HepG2 (cell line): ENCODE results near the gene ALG10. TPM values are rescaled to one million over a fixed set of nuclear protein-coding genes. Genes with fewer than 3 reads are reported as not detected.

Source experiments
- ATAC-seq: fragments of 200-7000 bp; cut with Tn5 transposase; 3 replicates; pipeline ENCODE4 v1.9.1; 2020; ENCODE audit warnings: mild to moderate bottlenecking, moderate library complexity
- Bru-seq: library from RNA; stranded (reverse); fragments of 400-500 nt; gene quantifications from one replicate; lab custom pipeline; 2021; lab: Mats Ljungman, UMichigan
- BruChase-seq, 2 experiments: library from RNA; stranded (reverse); fragments of 400-500 nt; gene quantifications; one replicate each; lab custom pipeline; 2021; lab: Mats Ljungman, UMichigan
- BruUV-seq: library from RNA; stranded (reverse); fragments of 400-500 nt; replicated peaks from 2 replicates; lab custom pipeline; 2021; lab: Mats Ljungman, UMichigan
- CTCF ChIA-PET: fragments of 300-600 bp; formaldehyde crosslinking; extraction: SDS; loops from one replicate; lab custom pipeline; 2021; ENCODE audit warnings: low total read pairs, inconsistent platforms, low intra/inter-chr PET ratio; lab: Yijun Ruan, JAX
- POLR2A ChIA-PET: fragments of 350-600 bp; sonication (Branson Sonifier 250); formaldehyde crosslinking; loops from one replicate; lab custom pipeline; 2020; ENCODE audit warnings: antibody characterized with exemption, inconsistent platforms; lab: Yijun Ruan, JAX
- DNase-seq: peaks from one replicate; pipeline ENCODE4 v3.0.0-alpha.2; 2015; ENCODE audit warnings: low spot score
- FAIRE-seq: peaks from 3 replicates; lab custom pipeline; 2011; peaks lifted over from hg19 to GRCh38; lab: Jason Lieb, UNC
- H2AFZ ChIP-seq: one replicate; pipeline ENCODE4 v1.6.1; 2011; ENCODE audit warnings: low read length, inconsistent platforms
- H3K27ac ChIP-seq: fragments of 300-600 bp; 3 replicates; pipeline ENCODE4 v1.8.0; 2011; ENCODE audit warnings: mixed run types, mild to moderate bottlenecking, mixed read lengths, low read length, inconsistent platforms; ENCODE audit not compliant: insufficient read depth; ENCODE audit errors: extremely low read length
- H3K27me3 ChIP-seq, 2 experiments: fragments of 200-600 bp in 1 of 2; 2 replicates in 1 of 2; 3 replicates in 1 of 2; pipeline versions ENCODE4 v1.6.0 to v1.8.0; 2011; ENCODE audit warnings: low read length in 2 of 2, mild to moderate bottlenecking in 2 of 2, moderate library complexity in 2 of 2, inconsistent platforms in 1 of 2; ENCODE audit not compliant: insufficient read depth in 2 of 2, control insufficient read depth in 1 of 2
- H3K36me3 ChIP-seq, 2 experiments: fragments of 200-600 bp in 1 of 2; replicated peaks in 1 of 2; 2 replicates in 1 of 2; 3 replicates in 1 of 2; pipeline versions ENCODE4 v1.5.1 to v1.8.0; 2011; ENCODE audit warnings: low read length in 2 of 2, inconsistent platforms in 1 of 2; ENCODE audit not compliant: insufficient read depth in 2 of 2, control insufficient read depth in 1 of 2
- H3K4me1 ChIP-seq: 2 replicates; pipeline ENCODE4 v1.5.1; 2012; ENCODE audit warnings: low read length, inconsistent platforms; ENCODE audit not compliant: insufficient read depth
- H3K4me2 ChIP-seq: 2 replicates; pipeline ENCODE4 v1.6.0; 2011; ENCODE audit warnings: low read depth, low read length, inconsistent platforms
- H3K4me3 ChIP-seq, 3 experiments: fragments of 200-600 bp in 1 of 3; sonication (generic), shearing (Covaris generic) in 1 of 3; replicated peaks in 1 of 3; 2 replicates each; pipeline ENCODE4 v1.5.1; 2011 to 2016; ENCODE audit warnings: low read length in 3 of 3, inconsistent platforms in 2 of 3, low read depth in 2 of 3, mild to moderate bottlenecking in 2 of 3, control low read depth in 1 of 3, mixed read lengths in 1 of 3; ENCODE audit not compliant: insufficient read depth in 1 of 3
- H3K79me2 ChIP-seq: one replicate; pipeline ENCODE4 v1.6.1; 2011; ENCODE audit warnings: low read length, inconsistent platforms; ENCODE audit not compliant: insufficient read depth
- H3K9ac ChIP-seq: 2 replicates; pipeline ENCODE4 v1.6.0; 2011; ENCODE audit warnings: mild to moderate bottlenecking, low read depth, low read length, inconsistent platforms; ENCODE audit not compliant: insufficient read depth
- H3K9me3 ChIP-seq: 2 replicates; pipeline ENCODE4 v1.5.1; 2012; ENCODE audit warnings: mild to moderate bottlenecking, low read length
- H4K20me1 ChIP-seq: 2 replicates; pipeline ENCODE4 v1.6.0; 2011; ENCODE audit warnings: inconsistent platforms, mild to moderate bottlenecking, low read length, moderate library complexity; ENCODE audit not compliant: insufficient read depth
- ASH2L ChIP-seq: fragments of 300-600, 200-600 bp; sonication (generic); IDR thresholded peaks from 2 replicates; pipeline ENCODE4 v1.7.0; 2017; ENCODE audit warnings: low read depth, mild to moderate bottlenecking, moderate library complexity, mixed read lengths, low read length; ENCODE audit not compliant: insufficient read length
- BCL6 ChIP-seq: IDR thresholded peaks from 2 replicates; pipeline ENCODE4 v1.6.1; 2016; ENCODE audit warnings: missing genetic modification reagents, missing compliant biosample characterization
- CBX1 ChIP-seq: IDR thresholded peaks from one replicate; pipeline ENCODE4 v1.6.1; 2016; ENCODE audit warnings: antibody characterized with exemption, low read depth
- E2F1 ChIP-seq: sonication (generic); formaldehyde crosslinking; IDR thresholded peaks from 2 replicates; pipeline ENCODE4 v1.5.0; 2020; ENCODE audit warnings: missing genetic modification reagents
- HOXD1 ChIP-seq: sonication (generic); formaldehyde crosslinking; IDR thresholded peaks from 2 replicates; pipeline ENCODE4 v1.5.0; 2020; ENCODE audit warnings: missing genetic modification reagents
- MYPOP ChIP-seq: sonication (generic); formaldehyde crosslinking; IDR thresholded peaks from 2 replicates; pipeline ENCODE4 v1.8.1; 2023; ENCODE audit warnings: mild to moderate bottlenecking, moderate library complexity, missing genetic modification reagents
- NRL ChIP-seq: sonication (generic); formaldehyde crosslinking; IDR thresholded peaks from 2 replicates; pipeline ENCODE4 v1.5.0; 2020; ENCODE audit warnings: missing genetic modification reagents, mild to moderate bottlenecking, moderate library complexity, borderline replicate concordance
- RBAK ChIP-seq: sonication (generic); formaldehyde crosslinking; IDR thresholded peaks from 2 replicates; pipeline ENCODE4 v1.5.1; 2020; ENCODE audit warnings: mild to moderate bottlenecking, missing genetic modification reagents
- REXO4 ChIP-seq: sonication (generic); formaldehyde crosslinking; IDR thresholded peaks from 2 replicates; pipeline ENCODE4 v1.8.0; 2022; ENCODE audit warnings: missing genetic modification reagents, mild to moderate bottlenecking, borderline replicate concordance
- ZNF367 ChIP-seq: sonication (generic); formaldehyde crosslinking; IDR thresholded peaks from 2 replicates; pipeline ENCODE4 v1.4.0; 2020; ENCODE audit warnings: missing genetic modification reagents, borderline replicate concordance
- ZNF614 ChIP-seq: IDR thresholded peaks from 2 replicates; pipeline ENCODE4 v1.6.1; 2018; ENCODE audit warnings: missing biosample characterization, missing genetic modification reagents, inconsistent platforms, borderline replicate concordance
- ZNF776 ChIP-seq: sonication (generic); formaldehyde crosslinking; IDR thresholded peaks from 2 replicates; pipeline ENCODE4 v1.4.0; 2020; ENCODE audit warnings: mild to moderate bottlenecking, missing genetic modification reagents
- ZNF83 ChIP-seq: sonication (generic); formaldehyde crosslinking; IDR thresholded peaks from 2 replicates; pipeline ENCODE4 v1.4.0; 2020; ENCODE audit warnings: missing genetic modification reagents, mild to moderate bottlenecking, borderline replicate concordance
- ZNF850 ChIP-seq: sonication (generic); formaldehyde crosslinking; conservative IDR thresholded peaks from 2 replicates; pipeline ENCODE4 v1.9.0; 2021; ENCODE audit warnings: mild to moderate bottlenecking, missing genetic modification reagents
- WGBS: methylation state at CpG from one replicate; pipeline ENCODE4 v1.1.6; 2017; ENCODE audit warnings: low lambda C conversion rate; 5-methylcytosine and 5-hydroxymethylcytosine counted together
- in situ Hi-C: cut with HindIII; loops from 2 replicates; pipeline ENCODE4 v1.10.0; 2017; ENCODE audit warnings: low pct_unique_long_range_greater_than_20kb; ENCODE audit not compliant: extremely low pct_ligation_motif_present
- intact Hi-C: fragments of 100-400 bp; cut with micrococcal nuclease; formaldehyde crosslinking; loops from one replicate; pipeline ENCODE4 v1.10.0; 2022; ENCODE audit not compliant: unreplicated experiment
- long read RNA-seq, 2 experiments: library from RNA in 1 of 2; library from polyadenylated mRNA in 1 of 2; stranded (forward) in 1 of 2; unstranded in 1 of 2; transcript quantifications; one replicate each; pipeline ENCODE4 v2.0.0, GENCODE V29; 2019 to 2022
- polyA minus RNA-seq, 3 experiments: library from RNA; depleted of rRNA, polyadenylated mRNA; stranded (reverse); fragments of >200 nt; gene quantifications; 2 replicates each; pipeline ENCODE4 v1.2.3, GENCODE V29; 2011; ENCODE audit warnings: low replicate concordance in 1 of 3
- polyA plus RNA-seq, 8 experiments: library from polyadenylated mRNA; depleted of rRNA in 3 of 8; stranded (reverse) in 7 of 8; unstranded in 1 of 8; fragments of >200 nt; fragmentation: Illumina TruSeq in 4 of 8; extraction: Trizol in 4 of 8; gene quantifications; 2 replicates each; pipeline versions ENCODE4 v1.2.1 to v1.2.3, GENCODE V29; 2011 to 2016; ENCODE audit warnings: low read depth in 4 of 8, missing spikeins in 1 of 8, mixed read lengths in 1 of 8; ENCODE audit not compliant: insufficient read depth in 1 of 8
- total RNA-seq, 5 experiments: library from RNA; depleted of rRNA; stranded (reverse); fragments of >200 nt; fragmentation: Illumina TruSeq; extraction: Trizol; gene quantifications; 2 replicates each; pipeline ENCODE4 v1.2.3, GENCODE V29; 2016; ENCODE audit warnings: low read depth in 1 of 5

ALG10 gene
- 13.1 and 17.4 TPM in 2 replicates for total RNA-seq (2016; rRNA removed; fragmentation: Illumina TruSeq; extraction: Trizol)
- total RNA-seq (2016; cell fraction: cytosol; rRNA removed; fragmentation: Illumina TruSeq; extraction: Trizol; ENCODE audit: low read depth), result 2.6 and 3.4 TPM in 2 replicates
- 10.3 and 18.7 TPM in 2 replicates for total RNA-seq (2016; cell fraction: insoluble cytoplasmic fraction; rRNA removed; fragmentation: Illumina TruSeq; extraction: Trizol)
- 4.1 and 4.4 TPM in 2 replicates for total RNA-seq (2016; cell fraction: membrane; rRNA removed; fragmentation: Illumina TruSeq; extraction: Trizol)
- total RNA-seq (2016; cell fraction: nucleus; rRNA removed; fragmentation: Illumina TruSeq; extraction: Trizol), result 22.7 and 23.9 TPM in 2 replicates
- 5.2 and 7.9 TPM in 2 replicates for polyA plus RNA-seq (2011; rRNA removed)
- polyA plus RNA-seq (2011; cell fraction: cytosol; rRNA removed), result 3.9 and 4.1 TPM in 2 replicates
- polyA plus RNA-seq (2011; cell fraction: nucleus; rRNA removed), result 4.3 and 5.7 TPM in 2 replicates
- polyA plus RNA-seq (2012), result 2.9 and 3.3 TPM in 2 replicates
- 0.67 and 1.2 TPM in 2 replicates for polyA plus RNA-seq (2016; cell fraction: cytosol; fragmentation: Illumina TruSeq; extraction: Trizol; ENCODE audit: low read depth)
- polyA plus RNA-seq (2016; cell fraction: insoluble cytoplasmic fraction; fragmentation: Illumina TruSeq; extraction: Trizol; ENCODE audit: low read depth), result 4.6 and 5.2 TPM in 2 replicates
- polyA plus RNA-seq (2016; cell fraction: membrane; fragmentation: Illumina TruSeq; extraction: Trizol; ENCODE audit: low read depth), result 1.3 and 1.8 TPM in 2 replicates
- polyA plus RNA-seq (2016; cell fraction: nucleus; fragmentation: Illumina TruSeq; extraction: Trizol; ENCODE audit: insufficient read depth, low read depth), result 13.5 and 15.5 TPM in 2 replicates
- 72.7 and 91.4 TPM in 2 replicates for polyA minus RNA-seq (2011; rRNA and poly(A)+ RNA removed; ENCODE audit: low replicate concordance)
- 11.3 and 13.6 TPM in 2 replicates for polyA minus RNA-seq (2011; cell fraction: cytosol; rRNA and poly(A)+ RNA removed)
- 20.4 and 25.5 TPM in 2 replicates for polyA minus RNA-seq (2011; cell fraction: nucleus; rRNA and poly(A)+ RNA removed)
- Bru-seq, nascent RNA, result percentile 68 among the genes with signal in this experiment
- percentile 74 among the genes with signal in this experiment for BruChase-seq, experiment 1, labeled RNA remaining after a 6-hour chase
- percentile 69 among the genes with signal in this experiment for BruChase-seq, experiment 2, labeled RNA remaining after a 2-hour chase
- long read RNA-seq, experiment 1, partial matches to known transcripts, result 0 of 2 reads
- long read RNA-seq, experiment 1, other reads (novel, unspliced or antisense), result 0 of 2 reads
- long read RNA-seq, experiment 2, partial matches to known transcripts, result 0 of 2 reads
- long read RNA-seq, experiment 2, other reads (novel, unspliced or antisense), result 2 of 2 reads

GRCh38 chr12:34022079-34022830, at the start of gene ALG10:
Gene ALG10, plus strand, starts transcription at chr12:34022496. Its CDS starts 104 bp downstream, at chr12:34022600.
- no peaks in the 10 kb centered on the region for H3K9me3 ChIP-seq
- DNase-seq, result peak; percentile 95
- peak; percentile 100 for ATAC-seq
- H3K4me3 ChIP-seq, result peak within 1 kb of the TSS; percentile 69 to 86 (median 82)
- H2AFZ ChIP-seq, result peak within 1 kb of the TSS; percentile 98
- WGBS, result 1% methylated on average over 20 of the region's 44 CpGs
- FAIRE-seq, result peak; percentile 60
- peak within 1 kb of the TSS; percentile 78 for H3K4me2 ChIP-seq
- no peaks in the 10 kb centered on the region; a peak in 1 of 5 replicates for H3K36me3 ChIP-seq
- no peaks in the 10 kb centered on the region for H3K79me2 ChIP-seq
- intact Hi-C loops, result loop anchor here (1.0 to 5.0 kb wide), 2 partner anchors 595 to 1267 kb away; partner anchors contain the start of gene YARS2
- ChIA-PET CTCF (interaction anchor here (1.8 kb wide), 1 partner anchor 1265 kb away, joined by 14 read pairs; the partner anchor contains the start of gene YARS2), POLR2A (interaction anchor here (0.5 to 2.7 kb wide), 5 partner anchors 1075 to 1267 kb away, joined by 3 to 31 read pairs (median 4); partner anchors contain the start of genes PKP2 and YARS2)
- in situ Hi-C loops, result loop anchor here (5.0 to 25.0 kb wide), 2 partner anchors 1085 to 1265 kb away; partner anchors contain the start of gene YARS2
- peak within 1 kb of the TSS; percentile 83 for H3K9ac ChIP-seq
- 0 out of 2 replicates have a peak, but pooled peaks cover 14% of the 10 kb centered on the region for H3K4me1 ChIP-seq
- no TSS peak for BruUV-seq
- H4K20me1 ChIP-seq, result no peaks in the 10 kb centered on the region
- H3K27me3 ChIP-seq, result no peaks in the 10 kb centered on the region; a peak in 1 of 5 replicates
- peak within 1 kb of the TSS; percentile 75 for H3K27ac ChIP-seq
- no peak for TF ChIP-seq HOXD1 (CRISPR knock-in tag)
- no peak for TF ChIP-seq REXO4 (CRISPR knock-in tag)
- no peak; the same call in 1 of the 2 replicates for TF ChIP-seq NRL (CRISPR knock-in tag)
- peak; percentile 89 for TF ChIP-seq CBX1
- TF ChIP-seq MYPOP (CRISPR knock-in tag), result peak; percentile 82; the same call in 1 of the 2 replicates
- TF ChIP-seq ZNF850 (CRISPR knock-in tag), result no peak
- no peak for TF ChIP-seq ZNF776 (CRISPR knock-in tag)
- peak; percentile 98 for TF ChIP-seq ZNF614 (CRISPR knock-in tag)
- TF ChIP-seq E2F1 (CRISPR knock-in tag), result peak; percentile 64; the same call in 1 of the 2 replicates
- 0 out of 2 replicates have a peak, but pooled peaks have one; percentile 3 for TF ChIP-seq ZNF367
- no peak for TF ChIP-seq ZNF83 (CRISPR knock-in tag)
- TF ChIP-seq ASH2L, result peak; percentile 76
- TF ChIP-seq BCL6 (CRISPR knock-in tag), result 0 out of 2 replicates have a peak, but pooled peaks have one; percentile 7
- no peak for TF ChIP-seq RBAK
